ENCODE measurements around the gene VPS11. TPM values are rescaled to one million over a fixed set of nuclear protein-coding genes. Genes with fewer than 3 reads are reported as not detected.
A peak's percentile ranks its signal among the peaks of the same experiment; 100 is the strongest.
"Not testable (repeated sequence)": the region's sequence is repeated elsewhere in the genome, so short reads cannot be mapped to it uniquely, and the experiment has no call there.

The VPS11 gene
- total and polyA plus RNA-seq, 4 donors = 28.1 to 57.8 (median 49.6) TPM

DNA sequence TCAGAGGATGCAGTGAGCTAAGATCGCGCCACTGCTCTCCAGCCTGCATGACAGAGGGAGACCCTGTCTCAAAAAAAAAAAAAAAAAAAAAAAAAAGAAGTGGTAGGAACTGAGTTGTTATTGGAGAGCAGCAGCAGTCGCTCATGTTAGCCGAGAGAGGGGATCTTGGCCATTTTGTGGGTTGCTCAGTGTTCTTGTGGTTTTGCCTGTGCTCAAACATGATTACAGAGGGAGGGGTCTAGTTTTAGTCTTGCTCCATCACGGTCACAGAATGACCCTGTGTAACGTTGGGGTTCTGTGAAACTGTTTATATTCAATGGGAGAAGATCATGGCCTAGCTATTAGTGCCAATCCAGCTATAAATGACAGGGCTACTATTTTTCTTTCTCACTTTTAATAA lies 32.1 kb downstream of the VPS11 start:
- no peaks in the 10 kb centered on the region for H3K27me3 ChIP-seq (ENCODE audit: control insufficient read depth, insufficient read depth, low read length)
- peaks cover 30% of the 10 kb centered on the region for H3K4me1 ChIP-seq (ENCODE audit: control insufficient read depth, insufficient read depth, low read length)
- no peak for DNase-seq (ENCODE audit: low read depth in 4 of 6, low spot score in 6 of 6)
- no peak overlapping the region for H3K4me3 ChIP-seq (ENCODE audit: low read depth, low read length)
- H3K36me3 ChIP-seq (ENCODE audit: control insufficient read depth, insufficient read depth, low read length) = peaks cover 18% of the 10 kb centered on the region
- 93% methylated on average over 4 of the region's 6 CpGs for WGBS (ENCODE audit: insufficient coverage)
- H3K27ac ChIP-seq (ENCODE audit: low read depth, low read length) = no peak overlapping the region
- H3K9me3 ChIP-seq (ENCODE audit: control insufficient read depth, insufficient read depth, low read length) = no peaks in the 10 kb centered on the region

DNA sequence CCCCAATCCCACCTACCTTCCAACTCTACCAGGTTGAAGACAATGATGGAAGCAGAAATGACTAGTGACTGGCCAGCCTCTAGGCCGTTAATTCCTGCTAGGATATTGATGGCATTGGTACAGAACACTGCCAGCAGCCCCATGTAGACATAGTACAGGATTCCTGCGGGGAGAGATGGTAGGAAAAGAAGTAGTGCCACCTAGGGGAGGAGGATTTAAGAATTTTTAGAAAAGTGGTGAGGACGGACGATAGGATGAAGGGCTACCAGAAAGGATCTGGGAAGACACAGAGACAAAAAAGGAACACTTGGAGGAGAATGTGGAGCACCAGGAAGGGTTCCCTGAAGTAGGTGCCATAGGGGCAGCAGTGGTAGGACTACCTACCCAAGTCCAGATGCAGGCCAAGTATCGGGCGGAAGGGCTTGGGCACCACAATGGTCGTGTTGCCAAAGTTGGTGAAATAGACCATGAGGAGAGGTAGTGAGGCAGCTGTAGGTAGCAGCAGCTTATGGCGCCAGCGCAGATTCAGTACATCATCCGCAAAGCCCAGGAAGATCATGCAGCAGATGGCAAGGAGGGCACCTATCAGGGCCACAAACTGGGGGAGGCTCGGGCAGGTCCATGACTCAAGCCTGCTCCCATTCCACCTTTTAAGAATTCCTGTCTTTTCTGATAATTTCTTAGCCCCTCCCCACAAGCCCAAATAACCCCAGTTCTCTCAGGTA lies 32.8 kb downstream of the VPS11 start:
- peak overlapping the region; percentile 95 for H3K4me3 ChIP-seq (ENCODE audit: low read depth, low read length)
- no peaks in the 10 kb centered on the region for H3K9me3 ChIP-seq (ENCODE audit: control insufficient read depth, insufficient read depth, low read length)
- 47% methylated on average over 10 of the region's 11 CpGs for WGBS (ENCODE audit: insufficient coverage)
- peaks cover 30% of the 10 kb centered on the region for H3K4me1 ChIP-seq (ENCODE audit: control insufficient read depth, insufficient read depth, low read length)
- peaks cover 18% of the 10 kb centered on the region for H3K36me3 ChIP-seq (ENCODE audit: control insufficient read depth, insufficient read depth, low read length)
- H3K27ac ChIP-seq (ENCODE audit: low read depth, low read length) = no peak overlapping the region
- DNase-seq (ENCODE audit: low read depth in 4 of 6, low spot score in 6 of 6) = peak in 1 of 6 donors; percentile 42
- H3K27me3 ChIP-seq (ENCODE audit: control insufficient read depth, insufficient read depth, low read length) = no peaks in the 10 kb centered on the region

DNA sequence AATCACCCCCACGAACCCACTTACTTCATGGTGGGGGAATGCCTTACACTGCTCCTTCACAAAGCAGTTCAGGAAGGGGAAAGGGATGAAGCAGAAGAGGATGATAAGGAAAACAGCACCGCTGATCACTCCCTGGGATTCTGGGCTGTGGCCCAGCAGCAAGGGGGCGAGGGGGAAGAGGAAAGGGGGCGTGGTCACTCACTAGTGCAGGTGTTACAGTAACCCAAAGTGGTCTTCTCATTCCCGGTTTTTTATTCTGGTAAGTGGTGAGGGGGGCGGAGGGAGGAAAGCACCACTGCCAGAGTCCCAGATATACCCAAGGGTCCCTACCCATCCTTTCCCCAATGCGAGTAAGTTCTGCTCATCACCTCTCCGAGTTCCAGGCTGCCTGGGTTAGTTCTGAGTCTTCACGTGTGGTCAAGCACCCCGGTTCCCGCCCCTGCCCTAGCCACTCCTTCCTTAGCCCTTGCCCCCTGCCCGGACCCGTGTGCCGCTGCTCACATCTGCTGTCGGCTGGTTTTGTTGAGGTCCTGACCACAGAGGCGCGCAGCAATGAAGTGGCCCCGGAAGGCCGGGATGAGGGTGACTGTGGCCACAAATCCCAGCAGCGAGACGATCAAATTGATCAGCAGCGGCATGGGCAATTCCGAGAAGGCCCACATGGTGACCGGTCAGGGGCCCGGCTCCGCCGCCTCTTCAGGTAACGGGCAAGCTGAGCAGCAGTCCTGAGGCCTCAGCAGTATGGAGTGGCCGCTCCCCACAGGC lies 33.6 kb downstream of the VPS11 start:
- no peak for DNase-seq (ENCODE audit: low read depth in 4 of 6, low spot score in 6 of 6)
- Histone ChIP-seq H3K27me3 (ENCODE audit: control insufficient read depth, insufficient read depth, low read length) (no peaks in the 10 kb centered on the region), H3K27ac (ENCODE audit: low read depth, low read length) (peak overlapping the region; percentile 98), H3K36me3 (ENCODE audit: control insufficient read depth, insufficient read depth, low read length) (peaks cover 18% of the 10 kb centered on the region), H3K9me3 (ENCODE audit: control insufficient read depth, insufficient read depth, low read length) (no peaks in the 10 kb centered on the region), H3K4me3 (ENCODE audit: low read depth, low read length) (peak overlapping the region; percentile 95), H3K4me1 (ENCODE audit: control insufficient read depth, insufficient read depth, low read length) (peaks cover 23% of the 10 kb centered on the region)
- WGBS (ENCODE audit: insufficient coverage) = 0% methylated on average over 26 of the region's 29 CpGs

DNA sequence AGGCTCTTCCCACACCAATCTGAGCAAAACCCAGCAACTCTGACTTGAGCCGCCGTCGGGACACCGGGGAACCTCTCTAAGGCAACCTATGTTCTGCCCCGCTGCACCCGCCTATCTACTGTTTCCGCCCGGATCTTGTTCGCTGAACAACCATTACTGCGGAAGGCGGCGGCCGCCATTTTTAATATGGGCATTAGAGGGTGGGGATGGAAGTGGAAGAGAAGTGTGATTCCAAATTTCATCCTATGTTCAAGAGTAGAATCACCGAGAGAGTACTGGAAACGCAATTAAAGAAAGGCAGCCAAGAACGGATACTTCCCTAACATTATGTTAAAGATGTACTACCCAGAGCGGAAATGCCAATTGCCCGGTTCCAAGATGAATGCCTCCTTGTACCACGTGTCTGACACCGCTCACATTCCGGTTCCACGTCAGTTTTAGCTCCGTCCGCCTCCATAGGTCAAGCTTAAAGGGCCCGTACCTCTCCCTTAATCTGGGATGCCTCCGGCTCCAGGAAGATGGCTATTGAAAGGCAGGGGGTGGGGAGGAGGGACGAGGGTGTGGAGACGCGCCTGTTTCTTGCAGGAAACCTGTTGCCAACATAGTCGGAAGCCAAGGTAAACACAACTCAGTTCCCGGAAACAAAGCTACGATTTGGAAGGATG lies 34.3 kb downstream of the VPS11 start, which contains the start of gene DPAGT1:
Gene DPAGT1, minus strand, starts transcription at position 95 of the 665 bp plus-strand sequence. CDS start 198 bp downstream, outside the sequence.
- Histone ChIP-seq H3K9me3 (ENCODE audit: control insufficient read depth, insufficient read depth, low read length) (no peaks in the 10 kb centered on the region), H3K4me3 (ENCODE audit: low read depth, low read length) (peak within 1 kb of the TSS; percentile 95), H3K27me3 (ENCODE audit: control insufficient read depth, insufficient read depth, low read length) (no peaks in the 10 kb centered on the region), H3K36me3 (ENCODE audit: control insufficient read depth, insufficient read depth, low read length) (peaks cover 13% of the 10 kb centered on the region), H3K4me1 (ENCODE audit: control insufficient read depth, insufficient read depth, low read length) (peaks cover 30% of the 10 kb centered on the region), H3K27ac (ENCODE audit: low read depth, low read length) (peak within 1 kb of the TSS; percentile 98)
- DNase-seq (ENCODE audit: low read depth in 4 of 6, low spot score in 6 of 6) = peak; percentile 86 to 99 (median 96)
- 0% methylated on average over 30 of the region's 32 CpGs for WGBS (ENCODE audit: insufficient coverage)

DNA sequence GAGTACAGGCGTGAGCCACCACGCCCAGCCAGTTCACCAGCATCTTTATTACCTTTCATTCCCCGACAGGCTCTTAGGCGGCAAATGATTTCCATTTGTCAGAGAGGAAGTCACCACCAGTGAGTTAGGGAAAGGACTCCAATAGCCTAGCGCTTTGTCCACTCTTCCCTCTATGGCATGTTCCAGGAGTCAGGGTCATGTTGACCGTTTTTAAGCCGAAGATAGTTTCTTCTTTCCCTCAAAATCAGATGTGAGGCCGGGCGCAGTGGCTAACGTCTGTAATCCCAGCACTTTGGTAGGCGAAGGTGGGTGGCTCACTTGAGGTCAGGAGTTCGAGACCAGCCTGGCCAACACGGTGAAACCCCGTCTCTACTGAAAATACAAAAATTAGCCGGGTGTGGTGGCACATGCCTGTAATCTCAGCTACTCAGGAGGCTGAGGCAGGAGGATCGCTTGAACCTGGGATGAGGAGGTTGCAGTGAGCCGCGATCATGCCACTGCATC lies 35.6 kb downstream of the VPS11 start:
- H3K9me3 ChIP-seq (ENCODE audit: control insufficient read depth, insufficient read depth, low read length); H3K36me3 ChIP-seq (ENCODE audit: control insufficient read depth, insufficient read depth, low read length); DNase-seq (ENCODE audit: low read depth in 4 of 6, low spot score in 6 of 6); H3K27me3 ChIP-seq (ENCODE audit: control insufficient read depth, insufficient read depth, low read length): not testable (repeated sequence)
- 94% methylated on average over 14 of the region's 18 CpGs for WGBS (ENCODE audit: insufficient coverage)
- Histone ChIP-seq H3K4me3 (ENCODE audit: low read depth, low read length) (peak overlapping the region; percentile 95), H3K4me1 (ENCODE audit: control insufficient read depth, insufficient read depth, low read length) (peaks cover 35% of the 10 kb centered on the region), H3K27ac (ENCODE audit: low read depth, low read length) (peak overlapping the region; percentile 98)

DNA sequence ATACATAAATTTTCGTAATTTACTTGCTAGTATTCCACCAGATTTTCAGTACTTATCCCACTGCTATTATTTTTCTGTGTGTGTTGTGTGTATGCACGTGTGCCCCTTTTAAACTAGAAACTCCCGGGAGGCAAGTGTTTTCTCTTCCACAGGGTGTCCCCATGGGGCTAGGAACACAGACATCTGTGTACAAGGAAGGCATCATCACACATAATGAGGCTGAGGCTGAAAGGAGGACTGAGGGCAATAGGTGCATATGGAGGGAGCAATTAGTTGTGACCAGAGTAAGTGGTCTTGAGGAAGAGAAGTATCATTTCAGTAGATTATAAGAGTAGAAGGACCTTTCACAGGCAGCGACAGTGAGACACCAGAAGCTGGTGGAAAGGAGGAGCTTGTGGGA lies 36.2 kb downstream of the VPS11 start:
- Histone ChIP-seq H3K4me3 (ENCODE audit: low read depth, low read length) (no peak overlapping the region), H3K9me3 (ENCODE audit: control insufficient read depth, insufficient read depth, low read length) (no peaks in the 10 kb centered on the region), H3K36me3 (ENCODE audit: control insufficient read depth, insufficient read depth, low read length) (no peaks in the 10 kb centered on the region), H3K4me1 (ENCODE audit: control insufficient read depth, insufficient read depth, low read length) (peaks cover 41% of the 10 kb centered on the region), H3K27ac (ENCODE audit: low read depth, low read length) (no peak overlapping the region), H3K27me3 (ENCODE audit: control insufficient read depth, insufficient read depth, low read length) (no peaks in the 10 kb centered on the region)
- WGBS (ENCODE audit: insufficient coverage) = no CpG with 5 or more reads among the region's 4 CpGs
- DNase-seq (ENCODE audit: low read depth in 4 of 6, low spot score in 6 of 6) = peak in 1 of 6 donors; percentile 12

DNA sequence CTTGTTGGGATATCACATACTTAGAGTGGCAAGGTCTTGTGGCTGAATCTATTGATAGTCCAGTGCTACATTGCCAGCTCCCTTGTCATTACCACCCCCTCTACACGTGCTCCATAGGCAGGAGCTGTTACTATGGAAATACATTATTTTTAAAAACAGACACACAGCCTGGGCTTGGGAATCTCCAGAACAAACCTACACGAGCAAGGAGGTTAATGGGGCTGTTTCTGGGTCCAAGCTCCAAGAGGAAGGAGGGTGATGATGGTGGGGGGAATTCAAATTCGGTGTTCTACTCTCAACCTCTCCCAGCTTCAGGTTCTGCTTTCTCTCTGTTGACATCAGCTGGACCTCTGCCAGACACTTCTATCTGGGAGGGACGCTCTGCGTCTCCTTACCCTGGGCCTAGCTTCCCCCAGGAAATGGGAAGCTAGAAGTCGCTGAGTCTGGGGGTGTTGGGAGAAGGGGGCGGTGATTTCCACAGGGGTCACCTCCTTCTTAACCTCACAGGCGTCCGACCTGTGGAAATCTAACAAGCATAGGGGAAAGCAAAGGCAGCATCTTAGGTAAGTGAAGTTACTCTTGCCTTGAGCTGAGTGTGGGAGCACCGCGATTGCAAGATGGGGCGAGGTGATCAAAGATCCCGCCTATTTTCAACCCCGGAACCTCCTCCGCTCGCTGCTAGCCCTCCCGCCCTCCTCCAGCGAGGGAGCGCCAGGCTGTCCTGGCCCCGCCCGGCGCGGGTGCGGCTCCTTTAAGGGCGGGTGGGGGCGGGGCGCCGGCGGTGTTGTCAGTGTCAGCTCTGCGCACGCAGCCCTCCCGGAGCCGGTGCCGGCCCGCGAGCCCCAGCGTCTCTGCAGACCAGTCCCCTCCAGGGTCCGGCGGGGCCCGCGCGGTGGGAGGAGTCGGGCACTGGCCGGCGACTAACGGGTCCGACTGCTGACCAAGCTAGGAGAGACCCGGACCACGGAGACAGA lies 39.2 kb downstream of the VPS11 start, which contains the start of gene C2CD2L:
Gene C2CD2L, plus strand, starts transcription at position 781 of the 974 bp plus-strand sequence. CDS start 398 bp downstream, outside the sequence.
- H3K27ac ChIP-seq (ENCODE audit: low read depth, low read length) = peak within 1 kb of the TSS; percentile 75
- H3K27me3 ChIP-seq (ENCODE audit: control insufficient read depth, insufficient read depth, low read length) = no peaks in the 10 kb centered on the region

DNA sequence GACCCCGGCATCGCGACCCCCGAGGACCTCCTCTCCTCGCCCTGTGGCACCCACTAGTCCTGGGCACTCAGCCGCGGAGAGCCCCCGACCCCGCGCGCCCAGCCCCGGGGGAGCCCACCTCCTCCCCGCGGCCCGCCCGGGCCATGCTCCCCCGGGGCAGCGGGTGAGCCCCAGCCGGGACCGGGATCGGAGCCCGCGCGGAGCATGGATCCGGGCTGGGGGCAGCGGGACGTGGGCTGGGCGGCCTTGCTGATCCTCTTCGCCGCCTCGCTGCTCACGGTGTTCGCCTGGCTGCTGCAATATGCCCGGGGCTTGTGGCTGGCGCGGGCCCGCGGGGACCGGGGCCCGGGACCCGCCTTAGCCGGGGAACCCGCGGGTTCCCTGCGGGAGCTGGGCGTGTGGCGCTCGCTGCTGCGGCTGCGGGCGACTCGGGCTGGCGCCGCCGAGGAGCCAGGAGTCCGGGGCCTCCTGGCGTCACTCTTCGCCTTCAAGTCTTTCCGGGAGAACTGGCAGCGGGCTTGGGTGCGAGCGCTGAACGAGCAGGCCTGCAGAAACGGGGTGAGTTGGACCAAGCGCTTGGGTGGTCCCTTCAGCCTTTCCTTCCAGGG lies 40.0 kb downstream of the VPS11 start:
- H3K27me3 ChIP-seq (ENCODE audit: control insufficient read depth, insufficient read depth, low read length) = no peaks in the 10 kb centered on the region
- peak in 1 of 6 donors; percentile 11 for DNase-seq (ENCODE audit: low read depth in 4 of 6, low spot score in 6 of 6)
- H3K4me1 ChIP-seq (ENCODE audit: control insufficient read depth, insufficient read depth, low read length) = peaks cover 34% of the 10 kb centered on the region
- no peak overlapping the region for H3K27ac ChIP-seq (ENCODE audit: low read depth, low read length)
- peak overlapping the region; percentile 68 for H3K4me3 ChIP-seq (ENCODE audit: low read depth, low read length)
- WGBS (ENCODE audit: insufficient coverage) = under 1% methylated on average over 65 of the region's 65 CpGs
- peaks cover 22% of the 10 kb centered on the region for H3K36me3 ChIP-seq (ENCODE audit: control insufficient read depth, insufficient read depth, low read length)
- H3K9me3 ChIP-seq (ENCODE audit: control insufficient read depth, insufficient read depth, low read length) = no peaks in the 10 kb centered on the region

More for the DNA sequence above, 39.2 kb downstream of the VPS11 start, which contains the start of gene C2CD2L:
- peaks cover 14% of the 10 kb centered on the region for H3K36me3 ChIP-seq (ENCODE audit: control insufficient read depth, insufficient read depth, low read length)
- DNase-seq (ENCODE audit: low read depth in 4 of 6, low spot score in 6 of 6) = peak in 4 of 6 donors; percentile 76 to 95 (median 89)
- H3K4me1 ChIP-seq (ENCODE audit: control insufficient read depth, insufficient read depth, low read length) = peaks cover 38% of the 10 kb centered on the region
- H3K9me3 ChIP-seq (ENCODE audit: control insufficient read depth, insufficient read depth, low read length) = no peaks in the 10 kb centered on the region
- 0% methylated on average over 40 of the region's 49 CpGs for WGBS (ENCODE audit: insufficient coverage)
- H3K4me3 ChIP-seq (ENCODE audit: low read depth, low read length) = peak within 1 kb of the TSS; percentile 68
